ENCODE data around the gene SSTR5.

Gene SSTR5

DNA sequence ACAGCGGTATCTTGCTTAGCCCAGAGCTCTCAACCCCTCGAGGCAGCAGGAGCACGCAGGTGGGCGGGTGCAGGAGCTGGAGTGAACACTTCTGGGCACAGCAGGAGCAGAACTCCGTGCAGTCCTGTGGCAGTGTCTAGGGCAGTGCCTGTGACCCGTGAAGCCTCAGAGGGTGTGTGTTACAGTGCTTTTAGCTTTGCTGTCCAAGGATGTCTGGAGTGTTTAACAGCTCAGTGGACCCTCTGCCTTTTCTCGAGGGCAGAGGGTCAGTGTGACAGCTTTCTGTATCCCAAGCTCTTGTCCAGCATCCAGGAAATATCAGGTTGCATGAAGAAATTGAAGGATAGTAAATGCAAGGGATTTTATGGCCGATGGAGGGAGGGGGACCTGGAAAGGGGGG, 16.4 kb upstream of the SSTR5 start:
- no peak for DNase-seq

DNA sequence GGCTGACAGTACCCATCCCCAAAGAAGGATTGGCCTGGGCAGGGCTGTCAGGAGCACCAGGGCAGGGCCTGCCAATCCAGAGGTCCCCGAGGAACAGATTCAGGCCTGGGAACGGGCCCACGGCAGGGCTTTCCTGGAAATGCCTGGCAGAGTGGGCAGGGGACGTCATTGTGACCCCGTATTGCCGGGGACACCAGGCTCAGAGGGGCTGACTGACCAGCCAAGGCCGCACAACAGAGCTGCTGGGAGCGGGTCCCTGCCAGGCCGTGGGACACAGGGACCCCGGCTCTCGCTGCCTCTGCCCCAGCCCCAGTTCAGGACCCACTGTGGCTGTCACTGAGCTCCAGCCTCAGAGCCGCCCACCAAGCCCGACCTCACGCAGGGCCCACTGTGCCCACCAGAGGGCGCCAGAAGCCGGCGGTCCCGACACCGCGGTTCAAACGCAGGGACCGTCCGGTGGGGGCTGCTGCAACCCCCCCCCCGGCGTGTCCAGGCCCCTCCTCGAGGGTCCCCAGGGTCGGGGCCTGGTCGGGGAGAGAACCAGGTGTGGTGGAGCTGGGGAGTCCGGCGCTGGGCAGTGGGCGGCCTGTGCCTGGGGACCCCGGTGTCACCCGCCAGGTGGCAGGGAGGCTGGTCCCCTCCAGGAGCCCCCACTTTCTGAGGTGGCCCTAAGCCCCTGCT, 15.2 kb upstream of the SSTR5 start:
- no peak for DNase-seq

DNA sequence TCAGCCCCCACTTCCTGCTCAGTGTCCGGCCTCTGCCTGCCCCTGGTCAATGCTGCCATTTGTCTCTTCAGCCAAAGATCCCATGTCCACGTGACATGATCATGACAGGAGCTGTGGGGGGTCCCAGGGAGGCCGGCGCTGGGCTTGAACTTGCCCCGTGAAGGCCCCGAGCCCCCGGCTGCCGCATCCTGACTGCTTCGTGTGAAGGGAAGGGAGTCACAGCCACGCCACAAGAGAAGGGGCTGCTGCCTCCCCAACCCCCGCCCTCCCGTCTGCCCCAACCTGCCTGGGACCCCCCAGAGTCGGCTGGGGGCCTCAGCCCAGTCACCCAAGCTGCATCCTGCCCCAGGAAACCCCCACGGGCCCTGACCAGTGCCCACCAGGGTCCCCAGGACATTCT, 14.3 kb upstream of the SSTR5 start:
- DNase-seq = no peak

DNA sequence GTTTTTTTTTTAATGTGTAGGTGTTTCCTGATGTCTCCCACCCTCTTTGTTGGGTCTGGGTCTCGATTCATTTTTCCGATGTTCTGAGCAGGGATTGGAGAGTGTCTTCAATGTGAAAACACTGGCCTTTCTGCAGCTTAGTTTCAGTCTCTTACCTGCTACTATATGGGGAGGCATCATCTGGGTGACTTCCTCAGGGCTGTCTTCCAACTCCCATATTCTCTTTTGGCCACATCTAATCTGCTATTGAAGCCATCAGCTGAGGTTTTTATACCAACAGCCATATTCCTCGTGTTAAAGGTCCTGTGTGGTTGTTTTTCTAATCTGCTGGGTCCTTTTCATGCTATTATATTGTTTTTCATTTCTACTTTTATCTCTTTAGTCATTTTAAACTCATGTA, 13.2 kb upstream of the SSTR5 start:
- no peak for DNase-seq

DNA sequence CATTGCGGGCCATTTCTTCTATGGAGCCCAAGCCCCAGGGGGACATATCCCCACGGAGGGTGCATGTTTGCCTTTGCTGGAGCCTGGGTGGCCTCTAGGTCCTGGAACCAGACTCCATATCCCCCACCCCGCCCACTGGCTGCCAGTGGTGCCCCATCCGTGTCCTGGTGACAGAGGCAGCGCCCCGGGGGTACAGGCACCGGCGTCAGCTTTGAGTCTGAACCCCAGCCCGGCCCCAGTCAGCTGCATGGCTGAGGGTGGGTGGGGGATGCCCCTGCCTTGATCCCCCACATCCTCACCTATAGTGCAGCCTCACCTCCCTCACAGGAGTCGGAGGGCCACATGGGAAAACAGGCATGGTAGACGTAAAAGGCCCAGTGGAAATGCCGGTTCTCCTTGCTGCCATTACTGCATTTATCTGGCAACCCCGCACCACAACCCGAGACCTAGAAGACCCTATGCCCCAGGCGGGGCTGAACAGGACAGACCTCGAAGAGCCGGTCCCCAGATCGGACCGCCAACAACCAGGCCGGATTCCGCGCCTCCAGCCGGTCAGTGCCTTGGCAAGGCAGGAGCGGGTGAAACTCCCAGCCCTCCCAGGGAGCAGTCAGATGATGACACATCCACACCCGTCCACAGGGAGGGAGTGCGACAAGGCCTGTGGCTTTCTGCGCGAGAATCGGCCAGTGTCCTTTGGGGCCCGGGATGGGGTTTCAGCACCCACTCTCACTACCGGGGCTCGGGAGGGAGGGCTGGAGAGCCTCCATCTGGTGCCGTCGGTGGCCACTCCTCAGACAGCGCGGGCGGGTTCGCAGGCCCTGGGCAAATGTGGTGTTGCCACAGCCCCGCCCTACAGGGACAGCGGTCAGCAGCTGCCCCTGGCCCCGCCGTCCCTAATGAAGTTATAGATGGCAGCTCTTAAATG, 11.9 kb upstream of the SSTR5 start:
- DNase-seq = no peak

- DNase-seq = no peak
Observed at GRCh38 chr16:1061769-1062505, 10.6 kb upstream of the SSTR5 start.

GRCh38 chr16:1062895-1063294, 9.7 kb upstream of the SSTR5 start:
- DNase-seq = no peak

GRCh38 chr16:1063728-1064127, 8.8 kb upstream of the SSTR5 start:
- no peak for DNase-seq

DNA sequence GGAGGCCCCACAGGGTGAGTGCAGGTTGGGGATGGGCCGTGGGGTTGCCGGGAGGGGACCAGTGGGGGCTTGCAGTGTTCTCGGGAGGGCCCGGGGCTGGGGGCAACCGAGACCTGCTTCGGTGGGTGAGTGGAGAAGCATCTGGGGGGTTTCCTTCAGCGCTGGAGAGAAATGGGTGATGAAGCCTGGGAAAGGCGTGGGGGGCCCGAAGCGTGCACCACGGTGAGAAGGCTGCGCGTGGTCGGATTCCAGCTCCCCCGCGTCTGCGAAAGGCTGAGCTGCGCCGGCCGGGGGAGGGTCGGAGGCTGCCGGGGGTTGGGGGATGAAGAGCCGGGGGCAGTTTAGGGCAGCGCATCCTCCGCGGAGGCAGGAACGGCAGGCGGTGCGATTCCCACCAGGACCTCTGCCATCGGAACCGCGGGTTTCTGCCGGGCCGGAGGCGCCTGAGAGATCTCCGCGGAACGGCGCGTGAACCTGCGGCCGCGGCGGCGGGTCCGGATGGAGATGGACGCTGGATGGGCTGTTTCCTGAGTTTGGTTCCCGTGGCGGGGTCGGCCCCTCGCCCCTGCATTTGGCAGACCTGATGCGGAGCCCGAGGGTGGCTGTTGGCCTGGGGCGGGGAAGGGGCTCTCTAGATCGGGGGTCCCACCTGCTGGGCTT, 6.9 kb upstream of the SSTR5 start:
- no peak for DNase-seq

- no peak for DNase-seq
Observed at GRCh38 chr16:1066584-1067172, 5.9 kb upstream of the SSTR5 start.

DNA sequence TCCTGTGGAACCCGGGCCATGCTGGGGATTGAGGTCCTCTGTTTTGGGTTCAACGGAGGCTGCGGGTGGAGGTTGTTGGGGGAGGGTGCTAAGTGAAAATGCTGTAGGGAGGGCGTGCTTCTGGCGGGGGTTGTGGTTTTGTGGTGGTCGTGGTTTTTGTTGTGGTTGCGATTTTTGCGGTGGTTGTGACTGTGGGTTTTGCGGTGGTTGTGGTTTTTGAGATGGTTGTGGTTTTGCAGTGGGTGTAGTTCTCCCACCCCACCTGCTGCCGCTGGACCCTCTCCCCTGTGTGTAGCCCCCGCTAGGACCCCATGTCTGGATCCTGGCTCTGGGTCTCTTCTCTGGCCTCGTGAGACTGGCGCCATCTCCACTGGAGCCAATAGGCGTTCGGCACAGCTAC, 4.9 kb upstream of the SSTR5 start:
- DNase-seq = no peak

- DNase-seq = no peak
Observed at GRCh38 chr16:1068451-1068850, 4.1 kb upstream of the SSTR5 start.

- DNase-seq = no peak
Observed at GRCh38 chr16:1069154-1069553, 3.4 kb upstream of the SSTR5 start.

DNA sequence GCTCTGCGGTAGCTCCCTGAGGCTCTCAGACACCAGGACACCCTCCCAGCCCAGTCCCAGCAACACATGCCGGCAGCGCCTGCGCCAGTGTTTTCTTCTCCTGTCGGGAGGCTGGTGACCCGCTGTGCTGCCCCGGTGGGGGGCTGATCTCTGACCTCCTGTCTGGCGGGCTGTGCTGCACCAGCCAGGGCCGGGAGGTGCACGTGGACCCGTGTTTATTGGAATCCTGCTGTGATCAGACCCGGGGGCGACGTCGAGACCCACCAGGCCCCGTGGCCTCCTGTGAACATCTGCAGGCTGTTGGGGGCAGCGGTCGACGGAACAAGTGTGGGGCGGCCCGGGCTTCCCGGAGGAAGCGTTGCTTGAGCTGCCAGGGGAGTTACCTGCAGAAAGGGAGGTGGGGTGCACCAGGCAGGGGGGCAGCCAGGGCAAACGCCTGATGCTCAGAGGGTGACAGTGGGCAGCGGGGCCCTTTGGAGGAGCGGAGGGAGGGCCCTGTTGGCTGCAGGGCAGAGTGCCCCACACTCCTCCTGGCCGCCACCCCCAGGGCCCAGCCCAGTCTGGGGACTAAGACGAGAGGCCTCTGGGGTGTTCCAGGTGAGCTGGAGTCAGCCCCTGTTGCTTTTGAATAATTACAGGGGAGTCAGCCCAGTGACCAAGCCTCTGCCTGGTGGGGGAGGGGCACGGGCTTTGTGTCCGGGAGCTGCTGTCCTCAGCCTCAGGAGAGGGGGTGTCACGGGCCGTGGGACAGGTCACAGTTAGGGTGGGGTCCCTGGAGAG, 2.3 kb upstream of the SSTR5 start:
- DNase-seq = no peak

- no peak for DNase-seq
Observed at GRCh38 chr16:1070864-1071408, 1.6 kb upstream of the SSTR5 start.

- DNase-seq = no peak
Observed at GRCh38 chr16:1071561-1072225, 854 bp upstream of the SSTR5 start.

DNA sequence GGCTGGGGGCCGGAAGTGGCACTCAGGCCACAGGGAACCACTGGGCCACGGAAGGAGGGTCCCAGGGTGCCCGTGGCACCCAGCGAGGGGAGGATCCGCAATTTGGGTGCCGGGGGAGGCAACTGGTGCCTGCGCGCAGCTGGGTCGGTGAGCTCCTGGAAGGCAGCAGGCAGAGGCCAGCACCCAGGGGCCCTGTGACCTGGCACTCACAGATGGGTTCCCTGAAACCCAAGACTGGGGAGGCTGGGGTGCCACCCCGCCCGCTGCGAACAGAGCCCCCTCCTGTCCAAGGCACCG, 663 bp downstream of the SSTR5 start:
- DNase-seq = no peak

- DNase-seq = no peak
Observed at GRCh38 chr16:1073566-1074378, 1.2 kb downstream of the SSTR5 start.

- DNase-seq = no peak
Observed at GRCh38 chr16:1074379-1074649, 1.8 kb downstream of the SSTR5 start.

GRCh38 chr16:1075546-1075945, 3.0 kb downstream of the SSTR5 start:
- DNase-seq = no peak

Data from islet precursor cell (in vitro differentiated cells).